Lower lobe of right lung (tissue), 2 donors: ENCODE data around the gene CXorf66. TPM values are rescaled to one million over a fixed set of nuclear protein-coding genes. Genes with fewer than 3 reads are reported as not detected.

Source experiments
- ATAC-seq, 2 donors: fragments of 200-7000 bp; cut with Tn5 transposase; one replicate each; pipeline ENCODE4 v1.9.1; 2020 to 2022; ENCODE audit warnings: mild to moderate bottlenecking in 2 of 2, moderate library complexity in 2 of 2
- DNase-seq: peaks from one replicate; pipeline ENCODE4 v3.0.0-alpha.2; 2020
- H3K27ac ChIP-seq: fragments of 200-600 bp; one replicate; pipeline ENCODE4 v1.8.0; 2022
- H3K27me3 ChIP-seq: fragments of 200-600 bp; one replicate; pipeline ENCODE4 v1.8.0; 2022; ENCODE audit warnings: low read depth
- H3K36me3 ChIP-seq: fragments of 200-600 bp; one replicate; pipeline ENCODE4 v1.8.0; 2022; ENCODE audit warnings: mild to moderate bottlenecking
- H3K4me1 ChIP-seq: fragments of 200-600 bp; one replicate; pipeline ENCODE4 v1.8.0; 2022
- H3K4me3 ChIP-seq: fragments of 200-600 bp; one replicate; pipeline ENCODE4 v1.8.0; 2022; ENCODE audit warnings: mild to moderate bottlenecking
- H3K9me3 ChIP-seq: fragments of 200-600 bp; one replicate; pipeline ENCODE4 v1.8.0; 2022
- intact Hi-C: fragments of 100-400 bp; cut with DNase I; formaldehyde crosslinking; loops from one replicate; pipeline ENCODE4 v1.11.0; 2022
- total RNA-seq: library from RNA; stranded (reverse); fragmentation: NEBNext Ultra II Directional; extraction: Animal tissue kit (Norgen Biotek cat#: 25700); gene quantifications from one replicate; pipeline ENCODE4 v1.2.1, GENCODE V29; 2021
- TF ChIP-seq, protein P1 (sequence below): fragments of 200-600 bp; IDR thresholded peaks from one replicate; pipeline ENCODE4 v1.8.0; 2022; ENCODE audit warnings: antibody characterized with exemption, mild to moderate bottlenecking
- donor health status: DM: no; HTN: yes; CAD: no; lungs with severe emphysema.

The CXorf66 gene
- total RNA-seq, 1 donor from 2014 or later, result not detected

GRCh38 chrX:139931646-139932072, 33.7 kb downstream of the CXorf66 start:
- TF ChIP-seq, protein P1, sequence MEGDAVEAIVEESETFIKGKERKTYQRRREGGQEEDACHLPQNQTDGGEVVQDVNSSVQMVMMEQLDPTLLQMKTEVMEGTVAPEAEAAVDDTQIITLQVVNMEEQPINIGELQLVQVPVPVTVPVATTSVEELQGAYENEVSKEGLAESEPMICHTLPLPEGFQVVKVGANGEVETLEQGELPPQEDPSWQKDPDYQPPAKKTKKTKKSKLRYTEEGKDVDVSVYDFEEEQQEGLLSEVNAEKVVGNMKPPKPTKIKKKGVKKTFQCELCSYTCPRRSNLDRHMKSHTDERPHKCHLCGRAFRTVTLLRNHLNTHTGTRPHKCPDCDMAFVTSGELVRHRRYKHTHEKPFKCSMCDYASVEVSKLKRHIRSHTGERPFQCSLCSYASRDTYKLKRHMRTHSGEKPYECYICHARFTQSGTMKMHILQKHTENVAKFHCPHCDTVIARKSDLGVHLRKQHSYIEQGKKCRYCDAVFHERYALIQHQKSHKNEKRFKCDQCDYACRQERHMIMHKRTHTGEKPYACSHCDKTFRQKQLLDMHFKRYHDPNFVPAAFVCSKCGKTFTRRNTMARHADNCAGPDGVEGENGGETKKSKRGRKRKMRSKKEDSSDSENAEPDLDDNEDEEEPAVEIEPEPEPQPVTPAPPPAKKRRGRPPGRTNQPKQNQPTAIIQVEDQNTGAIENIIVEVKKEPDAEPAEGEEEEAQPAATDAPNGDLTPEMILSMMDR, result no peak
- no peak for ATAC-seq
- intact Hi-C loops, result no loop called here
- Histone ChIP-seq H3K9me3 (no peaks in the 10 kb centered on the region), H3K27me3 (no peaks in the 10 kb centered on the region), H3K27ac (no peak overlapping the region), H3K36me3 (no peaks in the 10 kb centered on the region), H3K4me1 (peaks cover 3% of the 10 kb centered on the region), H3K4me3 (peak overlapping the region; percentile 71)
- DNase-seq, result no peak

GRCh38 chrX:139930916-139931645, 34.2 kb downstream of the CXorf66 start:
- TF ChIP-seq, protein P1, result no peak
- no peak overlapping the region for H3K27ac ChIP-seq
- ATAC-seq (peak in 1 of 2 donors; percentile 5), DNase-seq (peak; percentile 37)
- H3K27me3 ChIP-seq, result no peaks in the 10 kb centered on the region
- H3K4me3 ChIP-seq, result peak overlapping the region; percentile 71
- intact Hi-C loops, result no loop called here
- H3K4me1 ChIP-seq, result peaks cover 3% of the 10 kb centered on the region
- no peaks in the 10 kb centered on the region for H3K9me3 ChIP-seq
- no peaks in the 10 kb centered on the region for H3K36me3 ChIP-seq

DNA sequence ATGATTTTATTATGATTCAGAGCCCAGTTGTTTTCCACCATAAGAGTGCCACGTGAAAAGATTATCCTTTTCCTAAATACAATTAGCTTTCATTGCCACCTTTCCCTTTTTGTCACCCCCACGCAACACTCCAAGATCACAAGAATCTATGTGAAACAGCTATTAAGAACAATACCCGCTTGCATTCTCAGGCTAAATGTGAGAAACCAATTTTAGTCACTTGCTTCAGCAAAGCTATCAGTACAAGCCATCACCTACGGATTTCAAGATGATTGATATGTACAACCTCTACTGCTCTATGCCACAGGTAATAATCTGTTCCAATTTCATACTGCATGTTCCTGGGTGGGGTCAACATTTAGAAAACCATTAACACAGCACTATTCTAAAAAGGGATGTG, 34.9 kb downstream of the CXorf66 start:
- peak overlapping the region; percentile 71 for H3K4me3 ChIP-seq
- intact Hi-C loops, result no loop called here
- H3K9me3 ChIP-seq, result no peaks in the 10 kb centered on the region
- TF ChIP-seq, protein P1, result no peak
- H3K27me3 ChIP-seq, result no peaks in the 10 kb centered on the region
- no peak for ATAC-seq
- peaks cover 3% of the 10 kb centered on the region for H3K4me1 ChIP-seq
- DNase-seq, result no peak
- no peak overlapping the region for H3K27ac ChIP-seq
- no peaks in the 10 kb centered on the region for H3K36me3 ChIP-seq

DNA sequence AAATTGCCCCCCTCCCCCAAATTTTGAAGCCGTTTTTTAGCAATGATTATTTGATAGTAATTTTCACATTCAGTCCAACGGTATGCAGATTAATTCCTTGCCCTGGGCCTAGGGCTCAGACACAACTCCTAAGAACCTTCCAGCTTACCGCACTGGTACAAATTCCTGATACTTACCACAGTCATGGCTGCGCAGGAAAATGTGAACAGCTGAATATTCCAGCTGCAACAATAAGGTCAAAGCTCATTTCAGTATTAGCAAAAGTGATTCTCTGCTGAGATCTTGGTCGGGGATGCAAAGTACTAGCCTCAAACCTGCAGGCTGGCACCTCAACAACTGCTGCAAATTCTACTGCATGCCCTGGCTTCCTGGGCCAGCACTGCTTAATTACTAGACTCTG, 35.4 kb downstream of the CXorf66 start:
- ATAC-seq, result no peak
- Histone ChIP-seq H3K36me3 (no peaks in the 10 kb centered on the region), H3K9me3 (no peaks in the 10 kb centered on the region), H3K4me1 (peaks cover 3% of the 10 kb centered on the region), H3K4me3 (no peak overlapping the region), H3K27me3 (no peaks in the 10 kb centered on the region), H3K27ac (no peak overlapping the region)
- intact Hi-C loops, result no loop called here
- TF ChIP-seq, protein P1, result no peak
- no peak for DNase-seq

DNA sequence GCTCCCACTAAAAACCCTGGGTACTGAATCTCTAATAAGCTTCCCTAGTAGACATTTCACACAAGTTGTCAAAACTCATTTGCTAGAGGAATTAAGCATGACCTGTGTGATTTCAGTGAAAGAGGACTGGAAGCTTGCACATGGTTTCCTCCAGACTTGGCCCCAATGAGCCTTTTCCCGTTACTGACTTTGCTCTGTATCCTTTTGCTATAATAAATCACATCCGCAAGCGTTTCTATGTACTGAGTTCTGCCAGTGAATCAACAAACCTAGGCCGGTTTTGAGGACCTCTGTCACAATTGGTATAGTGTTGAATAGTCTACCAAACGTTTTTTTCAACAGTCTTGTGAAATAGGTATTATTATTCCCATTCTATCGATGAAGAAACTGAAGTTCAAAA, 40.6 kb downstream of the CXorf66 start:
- Histone ChIP-seq H3K4me3 (no peak overlapping the region), H3K9me3 (no peaks in the 10 kb centered on the region), H3K27me3 (no peaks in the 10 kb centered on the region), H3K4me1 (no peaks in the 10 kb centered on the region), H3K36me3 (no peaks in the 10 kb centered on the region), H3K27ac (no peak overlapping the region)
- DNase-seq, result no peak
- TF ChIP-seq, protein P1, result no peak
- intact Hi-C loops, result no loop called here
- no peak for ATAC-seq
